Epithelial cell of proximal tubule (primary cell): ENCODE results near the gene XYLB. TPM values are rescaled to one million over a fixed set of nuclear protein-coding genes. Genes with fewer than 3 reads are reported as not detected.
"Not testable (repeated sequence)": the region's sequence is repeated elsewhere in the genome, so short reads cannot be mapped to it uniquely, and the experiment has no call there.

Experiments
- DNase-seq: peaks from one replicate; pipeline ENCODE4 v3.0.0-alpha.2; 2011; ENCODE audit warnings: low read depth
- H3K4me3 ChIP-seq: 2 replicates; pipeline ENCODE4 v1.5.1; 2011; ENCODE audit warnings: low read depth, mild to moderate bottlenecking, low read length
- CTCF ChIP-seq: conservative IDR thresholded peaks from 2 replicates; pipeline ENCODE4 v1.5.1; 2012; ENCODE audit warnings: low read depth, mild to moderate bottlenecking, low read length
- total RNA-seq: library from RNA; depleted of rRNA; stranded (reverse); fragments of >200 nt; gene quantifications from 2 replicates; pipeline ENCODE4 v1.2.3, GENCODE V29; 2015

Gene XYLB
- total RNA-seq, 1 donor from 2014 or later = 7.8 TPM

GRCh38 chr3:38392604-38393163 is 46.1 kb downstream of the XYLB start:
- no peak for DNase-seq
- H3K4me3 ChIP-seq = no peak overlapping the region
- TF ChIP-seq CTCF = no peak

GRCh38 chr3:38396239-38396638 is 49.7 kb downstream of the XYLB start:
- H3K4me3 ChIP-seq = no peak overlapping the region
- no peak for TF ChIP-seq CTCF
- no peak for DNase-seq

- no peak for TF ChIP-seq CTCF
- DNase-seq = no peak
- no peak overlapping the region for H3K4me3 ChIP-seq
Measured at GRCh38 chr3:38396861-38397260, 50.3 kb downstream of the XYLB start.

GRCh38 chr3:38397320-38397719 is 50.7 kb downstream of the XYLB start:
- peak; percentile 10 for DNase-seq
- no peak overlapping the region for H3K4me3 ChIP-seq
- no peak for TF ChIP-seq CTCF

GRCh38 chr3:38401246-38401962 is 54.8 kb downstream of the XYLB start:
- no peak for DNase-seq
- no peak overlapping the region for H3K4me3 ChIP-seq
- TF ChIP-seq CTCF = no peak

GRCh38 chr3:38404286-38404685 is 57.7 kb downstream of the XYLB start:
- no peak overlapping the region for H3K4me3 ChIP-seq
- no peak for DNase-seq
- TF ChIP-seq CTCF = no peak

GRCh38 chr3:38411591-38411990 is 65.0 kb downstream of the XYLB start:
- no peak for TF ChIP-seq CTCF
- DNase-seq = no peak
- H3K4me3 ChIP-seq = no peak overlapping the region

GRCh38 chr3:38420758-38421157 is 74.2 kb downstream of the XYLB start:
- H3K4me3 ChIP-seq, DNase-seq: not testable (repeated sequence)
